Epidermal melanocyte (primary cell): Measurements from ENCODE around the gene TMEM233.

Experiments
- DNase-seq: peaks from one replicate; pipeline ENCODE4 v3.0.0; 2011; ENCODE audit warnings: low spot score; ENCODE audit not compliant: insufficient read length

Gene TMEM233

DNA sequence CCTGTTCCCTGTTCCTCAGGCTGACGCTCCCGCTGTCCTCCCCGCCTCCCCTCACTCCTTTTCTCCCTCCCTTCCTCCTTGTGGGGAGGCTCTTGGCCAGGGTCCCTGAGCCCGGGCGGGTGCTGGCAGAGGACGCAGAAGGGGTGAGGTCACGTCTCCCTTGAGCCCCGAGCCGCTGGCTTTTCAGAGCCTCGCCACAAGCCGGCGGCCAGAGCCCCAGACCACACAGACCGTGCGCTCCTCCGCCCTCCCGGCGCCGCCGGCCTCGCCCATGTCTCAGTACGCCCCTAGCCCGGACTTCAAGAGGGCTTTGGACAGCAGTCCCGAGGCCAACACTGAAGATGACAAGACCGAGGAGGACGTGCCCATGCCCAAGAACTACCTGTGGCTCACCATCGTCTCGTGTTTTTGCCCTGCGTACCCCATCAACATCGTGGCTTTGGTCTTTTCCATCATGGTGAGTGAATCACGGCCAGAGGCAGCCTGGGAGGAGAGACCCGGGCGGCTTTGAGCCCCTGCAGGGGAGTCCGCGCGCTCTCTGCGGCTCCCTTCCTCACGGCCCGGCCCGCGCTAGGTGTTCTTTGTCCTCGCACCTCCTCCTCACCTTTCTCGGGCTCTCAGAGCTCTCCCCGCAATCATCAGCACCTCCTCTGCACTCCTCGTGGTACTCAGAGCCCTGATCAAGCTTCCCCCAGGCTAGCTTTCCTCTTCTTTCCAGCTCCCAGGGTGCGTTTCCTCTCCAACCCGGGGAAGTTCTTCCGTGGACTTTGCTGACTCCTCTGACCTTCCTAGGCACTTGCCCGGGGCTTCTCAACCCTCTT is at the start of gene TMEM233:
TSS of gene TMEM233 (plus strand) at position 197 of the 821 bp plus-strand sequence. CDS start at position 272, 75 bp downstream.
- DNase-seq: no peak

DNA sequence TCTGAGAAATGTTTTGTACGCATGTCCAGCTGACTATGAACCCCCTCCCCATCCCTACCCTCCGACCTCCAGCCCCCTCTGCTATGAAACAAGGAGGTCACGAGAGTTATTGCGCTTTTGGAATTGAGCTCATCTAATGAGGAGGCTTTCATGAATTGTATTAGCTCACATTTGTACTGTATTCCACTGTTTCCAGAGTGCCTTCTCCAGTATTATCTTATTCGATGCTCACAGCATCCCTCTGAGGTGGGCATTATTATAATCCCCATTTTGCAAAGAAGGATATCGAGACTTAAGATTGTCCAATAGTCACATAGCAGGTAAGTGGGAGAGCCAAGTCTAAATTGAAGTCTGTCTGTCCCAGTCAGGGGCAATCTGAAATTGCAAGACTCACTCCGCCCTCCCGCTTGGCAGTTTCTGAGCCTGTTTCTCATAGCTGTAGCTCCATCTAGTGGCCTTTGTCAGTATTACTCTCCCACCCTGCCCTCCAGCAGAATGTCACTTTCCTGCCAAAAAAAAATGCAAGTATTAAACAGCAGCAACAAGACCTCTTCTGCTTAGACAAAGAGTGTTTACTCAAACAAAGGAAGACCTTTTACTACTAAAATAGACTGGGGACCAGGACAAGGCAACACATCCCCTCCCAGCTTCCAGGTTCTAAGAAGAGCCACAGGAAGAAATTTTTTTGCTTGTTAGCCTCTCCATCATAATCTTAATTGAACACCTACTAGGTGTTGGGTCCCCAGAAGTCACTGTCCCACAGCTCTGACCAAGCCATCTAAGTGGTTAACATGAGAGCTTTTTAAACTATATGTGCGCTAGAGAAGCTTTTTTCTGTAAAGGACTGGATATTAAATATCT is 48.6 kb upstream of the TMEM233 start:
- peak; percentile 64 for DNase-seq

- no peak for DNase-seq
These were observed 47.2 kb upstream of the TMEM233 start for GRCh38 chr12:119546340-119546739.

- DNase-seq: no peak
These were observed 46.6 kb upstream of the TMEM233 start for GRCh38 chr12:119547001-119547400.

DNA sequence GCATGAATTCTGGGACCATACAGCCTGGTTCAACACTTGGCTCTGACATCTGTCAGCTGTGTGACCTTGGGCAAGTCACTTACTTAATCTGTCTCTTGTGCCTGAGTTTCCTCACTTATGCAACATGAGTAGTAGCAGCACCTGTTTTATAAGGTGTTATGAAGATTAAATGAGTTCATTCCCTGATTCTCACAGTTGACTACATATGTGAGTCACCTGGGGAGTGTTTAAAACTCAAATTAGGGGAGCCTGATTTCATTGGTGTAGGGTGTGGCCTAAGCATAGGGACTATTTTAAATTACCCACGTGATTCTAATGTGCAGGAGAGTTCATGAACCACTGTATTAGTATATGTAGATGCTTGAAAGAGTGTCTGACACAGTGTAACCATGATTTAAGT is 36.7 kb upstream of the TMEM233 start:
- DNase-seq: no peak

- no peak for DNase-seq
These were observed 28.2 kb upstream of the TMEM233 start for GRCh38 chr12:119565404-119565803.

DNA sequence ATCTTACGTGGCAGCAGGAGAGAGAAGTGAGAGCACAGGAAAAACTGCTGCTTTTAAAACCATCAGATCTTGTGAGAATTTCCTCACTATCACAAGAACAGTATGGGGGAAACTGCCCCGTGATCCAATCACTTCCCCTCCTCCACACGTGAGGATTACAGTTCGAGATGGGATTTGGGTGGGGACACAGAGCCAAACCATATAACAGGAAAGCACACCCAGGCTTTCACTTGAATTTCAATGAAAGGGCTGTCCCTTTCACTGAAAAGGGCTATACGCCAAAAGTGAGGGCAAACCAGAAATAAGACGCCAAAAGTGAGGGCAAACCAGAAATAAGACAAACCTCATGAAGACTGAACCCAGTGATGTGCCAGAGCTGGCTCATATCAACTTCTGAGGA is 22.8 kb upstream of the TMEM233 start:
- no peak for DNase-seq

GRCh38 chr12:119573086-119573485 is 20.5 kb upstream of the TMEM233 start:
- DNase-seq: no peak

DNA sequence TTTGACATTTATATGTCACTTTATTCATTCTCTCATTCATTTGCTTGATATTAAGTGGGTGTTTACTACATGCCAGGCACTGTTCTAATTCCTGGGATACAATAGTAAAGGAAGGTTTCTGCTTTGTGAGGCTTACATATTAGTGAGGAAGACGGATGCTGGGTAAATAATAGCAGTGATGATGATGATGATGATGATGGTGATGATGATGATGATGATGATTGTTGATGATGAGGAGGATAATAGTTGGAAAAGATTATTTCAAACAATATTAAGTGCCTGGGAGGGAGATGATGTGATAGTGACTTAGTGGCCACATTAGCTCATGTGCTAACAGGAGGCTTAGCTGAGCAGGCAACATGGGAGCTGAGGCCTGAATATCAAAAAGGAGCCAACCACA is 19.3 kb upstream of the TMEM233 start:
- no peak for DNase-seq

- DNase-seq: no peak
These were observed 17.3 kb upstream of the TMEM233 start for GRCh38 chr12:119576118-119576810.

- no peak for DNase-seq
These were observed 16.7 kb upstream of the TMEM233 start for GRCh38 chr12:119576915-119577314.

DNA sequence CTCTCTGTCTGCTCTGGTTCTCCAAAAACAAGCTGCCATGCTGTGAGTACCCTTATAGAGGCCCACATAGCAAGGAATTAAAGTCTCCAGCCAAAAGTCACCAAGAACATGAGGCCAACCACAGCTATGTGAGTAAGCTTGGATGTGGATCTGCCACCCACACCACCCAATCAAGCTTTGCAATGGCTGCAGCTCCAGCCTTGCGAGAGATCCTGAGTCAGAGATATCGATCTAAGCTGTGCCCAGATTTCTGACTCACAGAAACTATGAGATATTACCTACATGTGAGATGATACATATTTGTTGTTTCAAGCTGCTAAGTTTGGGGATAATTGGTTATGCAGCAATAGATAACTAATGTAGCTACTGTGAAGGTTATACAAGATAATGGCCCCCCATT is 15.5 kb upstream of the TMEM233 start:
- DNase-seq: no peak

DNA sequence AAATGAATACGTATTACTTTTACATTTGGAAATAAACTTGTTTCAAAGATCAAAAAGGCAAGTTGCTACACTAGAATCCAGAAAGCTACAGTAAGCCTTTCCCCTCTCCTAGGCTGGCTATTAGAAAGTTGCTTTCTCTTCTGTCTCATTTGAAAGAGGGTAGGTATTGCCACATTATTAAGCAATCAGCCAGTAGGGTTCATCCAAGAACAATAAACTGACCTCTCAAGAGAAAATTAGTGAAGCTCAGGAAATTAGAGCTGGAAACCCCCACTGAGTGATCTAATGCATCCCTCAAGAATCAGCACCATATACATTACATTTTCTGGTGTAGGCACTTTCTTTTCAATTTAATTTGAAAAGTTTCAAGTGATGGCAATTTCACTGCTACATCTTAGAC is 4.5 kb upstream of the TMEM233 start:
- DNase-seq: no peak

- DNase-seq: no peak
These were observed 3.9 kb upstream of the TMEM233 start for GRCh38 chr12:119589634-119590033.

DNA sequence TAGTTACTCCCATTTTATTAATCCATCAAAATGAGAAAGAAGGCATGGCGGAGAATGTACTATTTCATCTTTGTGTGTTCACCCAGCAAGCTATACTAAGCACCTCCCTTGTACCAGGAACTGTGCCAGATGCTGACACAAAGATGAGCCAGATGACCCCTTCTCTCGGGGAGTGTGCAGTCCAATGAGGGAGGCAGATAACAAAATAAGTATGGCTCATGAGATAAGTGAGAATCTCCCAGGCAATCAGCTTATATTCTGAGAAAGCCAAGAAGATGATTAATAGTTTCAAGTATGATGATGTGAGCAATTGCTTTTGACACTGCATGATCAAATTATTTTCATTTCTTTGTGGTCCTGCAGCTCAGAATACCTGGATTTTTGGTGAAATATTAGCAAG is 1.3 kb upstream of the TMEM233 start:
- no peak for DNase-seq

GRCh38 chr12:119594399-119594730 is 791 bp downstream of the TMEM233 start:
- DNase-seq: no peak

DNA sequence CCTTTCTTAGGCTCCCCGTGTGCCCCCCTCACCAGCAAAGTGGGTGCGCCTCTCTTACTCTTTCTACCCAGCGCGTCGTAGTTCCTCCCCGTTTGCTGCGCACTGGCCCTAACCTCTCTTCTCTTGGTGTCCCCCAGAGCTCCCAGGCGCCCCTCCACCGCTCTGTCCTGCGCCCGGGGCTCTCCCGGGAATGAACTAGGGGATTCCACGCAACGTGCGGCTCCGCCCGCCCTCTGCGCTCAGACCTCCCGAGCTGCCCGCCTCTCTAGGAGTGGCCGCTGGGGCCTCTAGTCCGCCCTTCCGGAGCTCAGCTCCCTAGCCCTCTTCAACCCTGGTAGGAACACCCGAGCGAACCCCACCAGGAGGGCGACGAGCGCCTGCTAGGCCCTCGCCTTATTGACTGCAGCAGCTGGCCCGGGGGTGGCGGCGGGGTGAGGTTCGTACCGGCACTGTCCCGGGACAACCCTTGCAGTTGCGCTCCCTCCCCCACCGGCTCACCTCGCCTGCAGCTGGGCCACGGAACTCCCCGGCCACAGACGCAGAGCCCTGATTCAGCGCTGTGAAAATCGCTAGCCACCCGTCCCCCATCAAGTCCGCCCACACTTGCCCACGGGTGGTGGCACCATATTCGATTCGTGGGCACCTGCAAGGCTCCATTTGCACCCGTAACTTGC is 1.3 kb downstream of the TMEM233 start:
- no peak for DNase-seq

GRCh38 chr12:119598159-119598558 is 4.6 kb downstream of the TMEM233 start:
- no peak for DNase-seq

DNA sequence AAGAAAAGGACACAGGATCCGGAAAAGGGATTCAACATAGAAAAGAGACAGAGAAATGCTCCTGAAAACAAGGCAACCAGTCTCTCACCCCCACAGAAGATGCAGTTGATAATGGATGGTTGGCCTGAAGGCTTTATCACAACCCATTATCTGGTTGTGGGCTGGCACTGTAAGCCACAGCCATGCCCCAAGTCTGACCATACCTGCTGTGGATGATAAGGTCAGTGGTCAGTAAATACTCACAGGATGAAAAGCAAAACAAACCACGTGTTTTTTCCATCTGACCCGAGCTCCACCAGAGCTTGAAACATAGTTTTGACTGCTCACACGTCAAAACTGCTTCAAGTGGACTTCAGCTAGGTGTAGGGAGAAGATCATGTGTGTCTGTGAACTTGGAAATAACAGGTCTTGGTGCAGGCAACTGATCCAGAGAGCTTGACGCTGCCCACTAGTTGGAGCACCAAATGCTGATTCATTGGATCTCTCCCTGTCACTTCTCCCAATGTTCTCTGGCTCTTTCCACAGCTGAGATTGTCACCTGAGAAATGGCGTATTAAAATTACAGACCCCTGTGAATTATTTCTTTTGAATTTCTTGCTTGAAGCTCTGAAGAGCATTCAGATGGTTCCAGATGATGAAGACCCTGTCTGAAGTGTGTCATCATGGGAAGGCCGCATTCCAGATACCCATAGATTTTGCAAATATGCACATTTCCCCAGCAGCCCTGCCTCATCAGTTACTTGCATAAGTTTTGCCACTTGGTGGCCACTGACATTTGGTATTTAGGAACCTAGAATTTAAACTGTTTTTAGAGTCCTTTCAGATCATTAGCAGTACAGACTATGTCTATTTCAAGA is 8.5 kb downstream of the TMEM233 start:
- no peak for DNase-seq

GRCh38 chr12:119602734-119603094 is 9.1 kb downstream of the TMEM233 start:
- DNase-seq: no peak

GRCh38 chr12:119603767-119604166 is 10.2 kb downstream of the TMEM233 start:
- DNase-seq: no peak
